NCI-H1436 treated with DMSO at 0.1 percent for 48 hours (cell line): ENCODE data around the gene KPNB1.

Experiments used
- DNase-seq: peaks from one replicate; lab custom pipeline; 2025; lab: John Stamatoyannopoulos, UW

KPNB1 gene

GRCh38 chr17:47649153-47649971 is at the start of gene KPNB1:
Gene KPNB1 (plus strand): TSS chr17:47649919. CDS start chr17:47650245, 326 bp downstream.
- peak; percentile 100 for DNase-seq

GRCh38 chr17:47603830-47604597 is 45.7 kb upstream of the KPNB1 start:
- no peak for DNase-seq

- peak; percentile 83 for DNase-seq
Measured at GRCh38 chr17:47604598-47604927, 45.2 kb upstream of the KPNB1 start.

GRCh38 chr17:47605011-47605410 is 44.7 kb upstream of the KPNB1 start:
- no peak for DNase-seq

- no peak for DNase-seq
Measured at GRCh38 chr17:47607481-47607880, 42.2 kb upstream of the KPNB1 start.

GRCh38 chr17:47611372-47612350 is 38.1 kb upstream of the KPNB1 start:
- no peak for DNase-seq

GRCh38 chr17:47615766-47616424 is 33.8 kb upstream of the KPNB1 start:
- DNase-seq, result no peak

- no peak for DNase-seq
Measured at GRCh38 chr17:47618410-47618809, 31.3 kb upstream of the KPNB1 start.

GRCh38 chr17:47620503-47621245 is 29.0 kb upstream of the KPNB1 start:
- DNase-seq, result no peak

GRCh38 chr17:47621293-47622179 is 28.2 kb upstream of the KPNB1 start:
- DNase-seq, result no peak

GRCh38 chr17:47622180-47622549 is 27.6 kb upstream of the KPNB1 start:
- no peak for DNase-seq

- no peak for DNase-seq
Measured at GRCh38 chr17:47624727-47625068, 25.0 kb upstream of the KPNB1 start.

GRCh38 chr17:47628014-47628566 is 21.6 kb upstream of the KPNB1 start:
- no peak for DNase-seq

- no peak for DNase-seq
Measured at GRCh38 chr17:47629826-47630225, 19.9 kb upstream of the KPNB1 start.

GRCh38 chr17:47630614-47631013 is 19.1 kb upstream of the KPNB1 start:
- DNase-seq, result no peak

GRCh38 chr17:47632991-47633390 is 16.7 kb upstream of the KPNB1 start:
- DNase-seq, result no peak

- no peak for DNase-seq
Measured at GRCh38 chr17:47633996-47634395, 15.7 kb upstream of the KPNB1 start.

- no peak for DNase-seq
Measured at GRCh38 chr17:47634870-47635269, 14.8 kb upstream of the KPNB1 start.

GRCh38 chr17:47635734-47636133 is 14.0 kb upstream of the KPNB1 start:
- DNase-seq, result no peak
